Stimulated activated CD8-positive, alpha-beta memory T cell treated with anti-CD3 and anti-CD28 coated beads, Interleukin-4, amount 100 ng/mL, for 24 hours (primary cell): ENCODE measurements around the gene LRIG2.
"Not testable (repeated sequence)": the region's sequence is repeated elsewhere in the genome, so short reads cannot be mapped to it uniquely, and the experiment has no call there.

Source experiments
- DNase-seq: peaks from one replicate; pipeline ENCODE4 v3.0.0-alpha.2; 2020; ENCODE audit warnings: low read depth

LRIG2 gene

GRCh38 chr1:113063456-113063855 is 9.5 kb upstream of the LRIG2 start:
- DNase-seq: not testable (repeated sequence)

- no peak for DNase-seq
Measured at GRCh38 chr1:113072141-113072756, 749 bp upstream of the LRIG2 start.

- DNase-seq: no peak
Measured at GRCh38 chr1:113073479-113073950, 517 bp downstream of the LRIG2 start.

- DNase-seq: no peak
Measured at GRCh38 chr1:113074237-113074636, 1.2 kb downstream of the LRIG2 start.

GRCh38 chr1:113077978-113078377 is 5.0 kb downstream of the LRIG2 start:
- not testable (repeated sequence) for DNase-seq

- no peak for DNase-seq
Measured at GRCh38 chr1:113086541-113086940, 13.5 kb downstream of the LRIG2 start.

- no peak for DNase-seq
Measured at GRCh38 chr1:113088972-113089371, 16.0 kb downstream of the LRIG2 start.

GRCh38 chr1:113090051-113090450 is 17.1 kb downstream of the LRIG2 start:
- no peak for DNase-seq

- no peak for DNase-seq
Measured at GRCh38 chr1:113091988-113092594, 19.1 kb downstream of the LRIG2 start.

GRCh38 chr1:113094506-113094905 is 21.5 kb downstream of the LRIG2 start:
- no peak for DNase-seq

- no peak for DNase-seq
Measured at GRCh38 chr1:113095790-113096455, 22.9 kb downstream of the LRIG2 start.

GRCh38 chr1:113096493-113096892 is 23.5 kb downstream of the LRIG2 start:
- no peak for DNase-seq

- no peak for DNase-seq
Measured at GRCh38 chr1:113101588-113101987, 28.6 kb downstream of the LRIG2 start.

- DNase-seq: no peak
Measured at GRCh38 chr1:113103048-113103447, 30.1 kb downstream of the LRIG2 start.

GRCh38 chr1:113103977-113104376 is 31.0 kb downstream of the LRIG2 start:
- no peak for DNase-seq

- DNase-seq: no peak
Measured at GRCh38 chr1:113106910-113107309, 33.9 kb downstream of the LRIG2 start.

GRCh38 chr1:113109908-113110554 is 37.0 kb downstream of the LRIG2 start:
- DNase-seq: no peak

GRCh38 chr1:113118266-113118665 is 45.3 kb downstream of the LRIG2 start:
- DNase-seq: no peak

- no peak for DNase-seq
Measured at GRCh38 chr1:113123737-113124136, 50.7 kb downstream of the LRIG2 start.

- DNase-seq: no peak
Measured at GRCh38 chr1:113124366-113124765, 51.4 kb downstream of the LRIG2 start.

- DNase-seq: no peak
Measured at GRCh38 chr1:113125517-113125916, 52.5 kb downstream of the LRIG2 start.

- no peak for DNase-seq
Measured at GRCh38 chr1:113126207-113126606, 53.2 kb downstream of the LRIG2 start.

GRCh38 chr1:113128116-113128515 is 55.1 kb downstream of the LRIG2 start:
- no peak for DNase-seq
